ENCODE measurements around the gene OSBPL3.

GRCh38 chr7:24764011-24764410 lies 216.0 kb downstream of the OSBPL3 start:
- TF ChIP-seq CTCF (IDR thresholded peaks at IDR 0.05) (no peak), POLR2A (IDR thresholded peaks at IDR 0.05) (no peak)

Measured in body of pancreas (tissue), 4 donors.